ENCODE results near the gene LHFPL2. TPM values are rescaled to one million over a fixed set of nuclear protein-coding genes. Genes with fewer than 3 reads are reported as not detected.

Gene LHFPL2
- total and polyA plus RNA-seq, 12 donors = 2.4 to 14.9 (median 5.1) TPM

- Histone ChIP-seq H3K4me3 (no peak overlapping the region), H3K36me3 (peaks cover 0 to 4% (median 0%) of the 10 kb centered on the region in 9 donors), H3K27ac (peak overlapping the region in 7 of 10 donors; percentile 11 to 95 (median 40)), H3K27me3 (peaks cover 0 to 28% (median 0%) of the 10 kb centered on the region in 7 donors), H3K9me3 (no peaks in the 10 kb centered on the region), H3K4me1 (peaks cover 0 to 39% (median 23%) of the 10 kb centered on the region in 9 donors)
- intact Hi-C loops (cut with DNase I) = loop anchor here in 9 of 10 donors (5.0 to 10.0 kb wide), 8 partner anchors 85 to 265 kb away; no protein-coding TSS in a partner anchor
- TF ChIP-seq CTCF (IDR thresholded peaks at IDR 0.05) = no peak
- WGBS, 2 donors = 89 to 90% methylated on average over 10 of the region's 10 CpGs
- ATAC-seq (no peak), DNase-seq (no peak)
Observed at GRCh38 chr5:78649861-78650496, 1.4 kb upstream of the LHFPL2 start.

GRCh38 chr5:78649211-78649695 is 681 bp upstream of the LHFPL2 start:
- peak overlapping the region; percentile 55 to 89 (median 80) for H3K4me3 ChIP-seq
- H3K27ac ChIP-seq = peak overlapping the region; percentile 76 to 96 (median 94)
- ATAC-seq (peak in 3 of 8 donors; percentile 2 to 9 (median 8)), DNase-seq (no peak)
- TF ChIP-seq CTCF (IDR thresholded peaks at IDR 0.05) = no peak
- no peaks in the 10 kb centered on the region for H3K9me3 ChIP-seq
- WGBS, 2 donors = 8 to 10% methylated on average over 22 to 23 of the region's 23 CpGs
- peaks cover 0 to 4% (median 0%) of the 10 kb centered on the region in 9 donors for H3K36me3 ChIP-seq
- H3K4me1 ChIP-seq = peaks cover 0 to 45% (median 23%) of the 10 kb centered on the region in 9 donors
- intact Hi-C loops (cut with DNase I) = loop anchor here in 8 of 10 donors (5.0 to 10.0 kb wide), 7 partner anchors 97 to 266 kb away; no protein-coding TSS in a partner anchor
- peaks cover 0 to 28% (median 0%) of the 10 kb centered on the region in 7 donors for H3K27me3 ChIP-seq

- peak overlapping the region; percentile 76 to 96 (median 94) for H3K27ac ChIP-seq
- intact Hi-C loops (cut with DNase I) = loop anchor here in 8 of 10 donors (5.0 to 10.0 kb wide), 7 partner anchors 96 to 267 kb away; no protein-coding TSS in a partner anchor
- TF ChIP-seq CTCF (IDR thresholded peaks at IDR 0.05) = peak in 4 of 9 donors; percentile 17 to 41 (median 36)
- 1% methylated on average over 41 to 47 of the region's 47 CpGs for WGBS, 2 donors
- peaks cover 0 to 37% (median 17%) of the 10 kb centered on the region in 9 donors for H3K4me1 ChIP-seq
- peak overlapping the region; percentile 70 to 89 (median 80) for H3K4me3 ChIP-seq
- ATAC-seq (peak; percentile 36 to 71 (median 54)), DNase-seq (peak; percentile 53 to 70)
- H3K27me3 ChIP-seq = peaks cover 0 to 28% (median 0%) of the 10 kb centered on the region in 7 donors
- no peaks in the 10 kb centered on the region for H3K9me3 ChIP-seq
- peaks cover 0 to 4% (median 0%) of the 10 kb centered on the region in 9 donors for H3K36me3 ChIP-seq
Observed at GRCh38 chr5:78647838-78648358, 674 bp downstream of the LHFPL2 start.

- peak overlapping the region in 8 of 10 donors; percentile 89 to 96 (median 94) for H3K27ac ChIP-seq
- no peak for TF ChIP-seq CTCF (IDR thresholded peaks at IDR 0.05)
- no peak for DNase-seq
- peak in 4 of 8 donors; percentile 1 to 30 (median 18) for ATAC-seq
- H3K27me3 ChIP-seq = peaks cover 0 to 28% (median 0%) of the 10 kb centered on the region in 7 donors
- no peaks in the 10 kb centered on the region for H3K9me3 ChIP-seq
- H3K36me3 ChIP-seq = peaks cover 0 to 4% (median 0%) of the 10 kb centered on the region in 9 donors
- 5% methylated on average over 17 of the region's 17 CpGs for WGBS, 2 donors
- intact Hi-C loops (cut with DNase I) = loop anchor here in 8 of 10 donors (5.0 to 10.0 kb wide), 7 partner anchors 95 to 267 kb away; no protein-coding TSS in a partner anchor
- peaks cover 0 to 37% (median 17%) of the 10 kb centered on the region in 9 donors for H3K4me1 ChIP-seq
- H3K4me3 ChIP-seq = peak overlapping the region; percentile 70 to 89 (median 80)
Observed at GRCh38 chr5:78647351-78647818, 1.2 kb downstream of the LHFPL2 start.
